GM12878 (cell line): Measurements from ENCODE around the gene SEMA4G. TPM values are rescaled to one million over a fixed set of nuclear protein-coding genes. Genes with fewer than 3 reads are reported as not detected.

Experiments
- ASH2L ChIP-seq: fragments of 300-600, 200-600 bp; sonication (generic); IDR thresholded peaks from 2 replicates; pipeline ENCODE4 v1.6.1; 2017; ENCODE audit warnings: low read depth, mild to moderate bottlenecking, borderline replicate concordance
- CHD2 ChIP-seq: IDR thresholded peaks from 2 replicates; pipeline ENCODE4 v1.6.1; 2011; ENCODE audit warnings: low read depth, low read length, improper control_type of control experiment, borderline replicate concordance
- CTCF ChIP-seq, 3 experiments: IDR thresholded peaks in 2 of 3; conservative IDR thresholded peaks in 1 of 3; 2 replicates each; pipeline ENCODE4 v1.5.1; 2011; ENCODE audit warnings: low read depth in 3 of 3, low read length in 3 of 3, mild to moderate bottlenecking in 3 of 3, control low read depth in 2 of 3, moderate library complexity in 2 of 3, inconsistent platforms in 1 of 3, mixed read lengths in 1 of 3; ENCODE audit not compliant: control insufficient read depth in 2 of 3, insufficient read depth in 1 of 3; ENCODE audit errors: extremely low read depth in 1 of 3
- HDGF ChIP-seq: fragments of 450-650 bp; IDR thresholded peaks from 2 replicates; pipeline ENCODE4 v1.6.1; 2016; ENCODE audit warnings: antibody characterized with exemption
- NFYA ChIP-seq: IDR thresholded peaks from 2 replicates; pipeline ENCODE4 v1.6.1; 2011; ENCODE audit warnings: low read depth, mild to moderate bottlenecking, low read length, improper control_type of control experiment, borderline replicate concordance
- RAD51 ChIP-seq: fragments of 450-650 bp; IDR thresholded peaks from 2 replicates; pipeline ENCODE4 v1.6.1; 2016; ENCODE audit warnings: moderate library complexity, mild to moderate bottlenecking, inconsistent platforms
- SKIL ChIP-seq: fragments of 450-650 bp; IDR thresholded peaks from 2 replicates; pipeline ENCODE4 v1.6.1; 2017; ENCODE audit warnings: mild to moderate bottlenecking, low read depth, inconsistent platforms; ENCODE audit not compliant: poor library complexity, severe bottlenecking
- SPI1 ChIP-seq: IDR thresholded peaks from 2 replicates; pipeline ENCODE4 v1.6.1; 2011; ENCODE audit warnings: low read depth, mild to moderate bottlenecking, low read length, moderate library complexity, borderline replicate concordance; ENCODE audit not compliant: insufficient read depth
- polyA plus RNA-seq, 11 experiments: library from polyadenylated mRNA; depleted of rRNA in 4 of 11; unstranded in 6 of 11; stranded (reverse) in 5 of 11; fragments of >200 nt; fragmentation: Nextera tagmentation in 4 of 11; fragmentation: Illumina TruSeq in 1 of 11; extraction: Ambion mirVana in 4 of 11; extraction: Trizol in 1 of 11; gene quantifications; 1 replicate in 1 of 11; 2 replicates in 10 of 11; pipeline versions ENCODE4 v1.2.1 to v1.2.3, GENCODE V29; 2011 to 2016; ENCODE audit warnings: inconsistent platforms in 2 of 11, missing spikeins in 2 of 11, low read depth in 1 of 11
- total RNA-seq, 4 experiments: library from RNA; depleted of rRNA in 3 of 4; stranded (reverse); fragments of >200 nt in 3 of 4; fragmentation: Illumina TruSeq in 1 of 4; extraction: Trizol in 1 of 4; gene quantifications; 2 replicates each; pipeline versions ENCODE4 v1.2.1 to v1.2.3, GENCODE V29; 2013 to 2021

The SEMA4G gene
- total and polyA plus RNA-seq, 10 of the 15 experiments (the other 5 are each of a cell fraction or from before 2014, with no cell fraction given), result 0.09 to 2.3 (median 0.44) TPM; not detected in 4

- TF ChIP-seq SPI1 (peak; percentile 43; the same call in 1 of the 2 replicates), CHD2 (0 out of 2 replicates have a peak, but pooled peaks have one; percentile 37), RAD51 (peak; percentile 70; the same call in 1 of the 2 replicates), NFYA (no peak), SKIL (peak; percentile 33), ASH2L (no peak), CTCF (IDR thresholded peaks at IDR 0.05 in 2 of 3, conservative IDR thresholded peaks at IDR 0.05 in 1 of 3; ENCODE audit: control insufficient read depth in 2 of 3, extremely low read depth in 1 of 3, insufficient read depth in 1 of 3, low read depth in 3 of 3, low read length in 3 of 3) (no peak), HDGF (peak; percentile 87; the same call in 1 of the 2 replicates)
These were observed 29.1 kb downstream of the SEMA4G start (continued) for GRCh38 chr10:100998183-100998990.
